ENCODE results near the gene GPRASP2.

Gene GPRASP2

DNA sequence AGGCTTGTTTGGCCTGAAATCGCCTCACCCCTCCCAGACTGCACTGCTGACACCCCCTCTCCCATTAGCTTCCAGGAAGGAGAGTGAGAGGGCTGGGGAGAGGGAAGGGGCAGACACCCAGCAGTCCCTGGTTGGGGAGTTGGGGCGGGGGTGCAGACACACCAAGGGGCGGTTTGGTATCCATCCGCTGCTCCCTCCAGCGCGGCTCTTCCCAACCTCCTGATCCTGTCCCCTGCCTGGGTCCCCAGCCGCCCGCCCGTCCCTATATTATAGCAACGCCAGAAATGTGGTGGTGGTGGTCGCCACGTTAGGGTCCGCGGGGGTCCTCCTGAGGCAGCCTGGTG is 33.2 kb downstream of the GPRASP2 start:
- DNase-seq (ENCODE audit: low read depth in 2 of 2): no peak

- DNase-seq (ENCODE audit: low read depth in 2 of 2): no peak
Measured at GRCh38 chrX:102745857-102746584, 33.8 kb downstream of the GPRASP2 start.

GRCh38 chrX:102765217-102765616 is 53.0 kb downstream of the GPRASP2 start:
- no peak for DNase-seq (ENCODE audit: low read depth in 2 of 2)

DNA sequence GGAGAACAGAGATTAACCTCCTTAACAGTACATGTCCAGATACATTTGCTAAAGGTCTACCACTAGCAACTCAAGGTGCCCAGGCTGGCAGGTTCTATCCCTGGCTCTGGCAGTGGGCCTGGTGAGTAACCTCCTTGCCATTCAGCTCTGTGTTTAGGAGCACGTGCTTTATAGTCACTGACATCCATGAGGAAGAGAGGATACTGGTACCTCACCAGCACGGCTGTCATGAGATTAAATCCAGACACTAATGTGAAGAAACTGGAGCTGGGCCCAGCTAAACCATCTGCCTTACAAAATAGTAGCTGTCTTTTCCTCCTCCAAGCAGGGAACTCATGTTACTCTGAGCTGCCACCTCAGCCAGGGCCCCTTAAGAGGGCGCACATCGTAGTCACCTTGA is 53.6 kb downstream of the GPRASP2 start:
- no peak for DNase-seq (ENCODE audit: low read depth in 2 of 2)

DNA sequence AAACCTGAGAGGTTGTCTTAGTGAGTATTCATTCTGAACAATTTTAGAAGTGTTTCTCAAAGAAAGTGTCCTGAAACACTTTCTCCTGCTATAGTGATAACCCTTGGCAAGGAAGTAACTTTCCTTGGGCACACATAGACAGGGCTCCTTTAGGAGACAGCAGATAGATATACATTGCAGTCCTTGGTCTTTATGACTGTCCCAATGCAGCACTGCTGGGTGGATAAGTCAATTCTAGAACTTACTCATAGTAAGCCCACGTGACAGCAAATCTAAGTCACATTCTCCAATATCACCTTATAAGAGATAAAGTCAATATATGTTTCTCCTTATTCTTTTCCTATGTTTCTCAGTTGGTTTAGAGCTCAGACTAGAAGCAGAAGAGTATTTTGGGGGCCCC is 55.0 kb downstream of the GPRASP2 start:
- no peak for DNase-seq (ENCODE audit: low read depth in 2 of 2)

All from stimulated activated CD4-positive, alpha-beta T cell treated with anti-CD3 and anti-CD28 coated beads, Interleukin-15, amount 100 ng/mL, for 48 hours (primary cell).